Activated CD8-positive, alpha-beta T cell treated with anti-CD3 and anti-CD28 coated beads for 36 hours (primary cell): Measurements from ENCODE around the gene HNRNPUL1. TPM values are rescaled to one million over a fixed set of nuclear protein-coding genes. Genes with fewer than 3 reads are reported as not detected.
A peak's percentile ranks its signal among the peaks of the same experiment; 100 is the strongest.

Source experiments
- ATAC-seq: fragments of 200-7000 bp; cut with Tn5 transposase; one replicate; pipeline ENCODE4 v1.10.0; 2021; ENCODE audit warnings: mild to moderate bottlenecking, moderate library complexity
- CTCF ChIA-PET: fragments of 350-600 bp; sonication (Branson Sonifier 250); formaldehyde crosslinking; loops from one replicate; lab custom pipeline; 2021; ENCODE audit warnings: antibody characterized with exemption; lab: Charles Lee
- POLR2A ChIA-PET: fragments of 350-600 bp; sonication (Branson Sonifier 250); formaldehyde crosslinking; loops from one replicate; lab custom pipeline; 2021; ENCODE audit warnings: antibody characterized with exemption; lab: Charles Lee
- DNase-seq: peaks from one replicate; pipeline ENCODE4 v3.0.0-alpha.2; 2020
- H3K27ac Mint-ChIP-seq: one replicate; pipeline ENCODE4 v1.8.0; 2021; ENCODE audit warnings: mild to moderate bottlenecking, mixed read lengths
- H3K27me3 Mint-ChIP-seq: one replicate; pipeline ENCODE4 v1.8.0; 2021; ENCODE audit warnings: mixed read lengths
- H3K36me3 Mint-ChIP-seq: one replicate; pipeline ENCODE4 v1.8.0; 2021; ENCODE audit warnings: low read depth, mixed read lengths
- H3K4me1 Mint-ChIP-seq: one replicate; pipeline ENCODE4 v1.8.0; 2021; ENCODE audit warnings: low read depth, mixed read lengths
- H3K4me3 Mint-ChIP-seq: one replicate; pipeline ENCODE4 v1.8.0; 2021; ENCODE audit warnings: mild to moderate bottlenecking, moderate library complexity, mixed read lengths
- H3K9me3 Mint-ChIP-seq: one replicate; pipeline ENCODE4 v1.8.0; 2021; ENCODE audit warnings: mixed read lengths
- intact Hi-C: fragments of 100-400 bp; cut with micrococcal nuclease; formaldehyde crosslinking; loops from one replicate; pipeline ENCODE4 v1.10.0; 2022
- total RNA-seq, 2 experiments: library from RNA; stranded (reverse); gene quantifications; one replicate each; pipeline ENCODE4 v1.2.3, GENCODE V29; 2021
- TF ChIP-seq, protein P1 (sequence below): fragments of 200-600 bp; IDR thresholded peaks from one replicate; pipeline ENCODE4 v1.8.0; 2022; ENCODE audit warnings: antibody characterized with exemption, mild to moderate bottlenecking

Gene HNRNPUL1
- total RNA-seq, 2 experiments from 2014 or later, result 257 to 259 TPM

- CTCF ChIA-PET, result interaction anchor here (1.3 to 3.0 kb wide), 3 partner anchors 11 to 95 kb away, joined by 3 to 19 read pairs (median 5); partner anchors contain the start of gene B9D2
These were observed 89.5 kb downstream of the HNRNPUL1 start, which contains the start of gene TGFB1 for GRCh38 chr19:41353466-41354342. Gene TGFB1 (minus strand): TSS chr19:41353922. CDS start chr19:41353044, 878 bp downstream.

GRCh38 chr19:41354343-41354953 is 90.3 kb downstream of the HNRNPUL1 start:
- CTCF ChIA-PET, result interaction anchor here (0.9 to 1.8 kb wide), 3 partner anchors 9 to 242 kb away, joined by 3 to 11 read pairs (median 4); partner anchors contain the start of genes B9D2 and DMAC2
- peaks cover 54% of the 10 kb centered on the region for H3K4me1 Mint-ChIP-seq
- peaks cover 46% of the 10 kb centered on the region for H3K36me3 Mint-ChIP-seq
- no peak for ATAC-seq
- no peaks in the 10 kb centered on the region for H3K9me3 Mint-ChIP-seq
- no peak for DNase-seq
- peak overlapping the region; percentile 87 for H3K4me3 Mint-ChIP-seq
- POLR2A ChIA-PET, result interaction anchor here (1.2 to 6.0 kb wide), 4 partner anchors 10 to 46 kb away, joined by 4 to 39 read pairs (median 13); partner anchors contain the start of genes B9D2, CCDC97 and TMEM91
- TF ChIP-seq, protein P1, sequence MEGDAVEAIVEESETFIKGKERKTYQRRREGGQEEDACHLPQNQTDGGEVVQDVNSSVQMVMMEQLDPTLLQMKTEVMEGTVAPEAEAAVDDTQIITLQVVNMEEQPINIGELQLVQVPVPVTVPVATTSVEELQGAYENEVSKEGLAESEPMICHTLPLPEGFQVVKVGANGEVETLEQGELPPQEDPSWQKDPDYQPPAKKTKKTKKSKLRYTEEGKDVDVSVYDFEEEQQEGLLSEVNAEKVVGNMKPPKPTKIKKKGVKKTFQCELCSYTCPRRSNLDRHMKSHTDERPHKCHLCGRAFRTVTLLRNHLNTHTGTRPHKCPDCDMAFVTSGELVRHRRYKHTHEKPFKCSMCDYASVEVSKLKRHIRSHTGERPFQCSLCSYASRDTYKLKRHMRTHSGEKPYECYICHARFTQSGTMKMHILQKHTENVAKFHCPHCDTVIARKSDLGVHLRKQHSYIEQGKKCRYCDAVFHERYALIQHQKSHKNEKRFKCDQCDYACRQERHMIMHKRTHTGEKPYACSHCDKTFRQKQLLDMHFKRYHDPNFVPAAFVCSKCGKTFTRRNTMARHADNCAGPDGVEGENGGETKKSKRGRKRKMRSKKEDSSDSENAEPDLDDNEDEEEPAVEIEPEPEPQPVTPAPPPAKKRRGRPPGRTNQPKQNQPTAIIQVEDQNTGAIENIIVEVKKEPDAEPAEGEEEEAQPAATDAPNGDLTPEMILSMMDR, result no peak
- intact Hi-C loops, result loop anchor here (5.0 to 10.0 kb wide), 2 partner anchors 47 to 90 kb away; partner anchors contain the start of gene HNRNPUL1
- no peaks in the 10 kb centered on the region for H3K27me3 Mint-ChIP-seq
- peak overlapping the region; percentile 99 for H3K27ac Mint-ChIP-seq

More at GRCh38 chr19:41353466-41354342, 89.5 kb downstream of the HNRNPUL1 start, which contains the start of gene TGFB1:
- peak; percentile 59 for ATAC-seq
- DNase-seq, result peak; percentile 94
- Mint-ChIP-seq H3K36me3 (peaks cover 52% of the 10 kb centered on the region), H3K4me3 (peak within 1 kb of the TSS; percentile 100), H3K9me3 (peaks cover 5% of the 10 kb centered on the region), H3K27ac (peak within 1 kb of the TSS; percentile 99), H3K27me3 (no peaks in the 10 kb centered on the region), H3K4me1 (peaks cover 60% of the 10 kb centered on the region)
- POLR2A ChIA-PET, result interaction anchor here (1.6 to 6.0 kb wide), 8 partner anchors 10 to 90 kb away, joined by 4 to 44 read pairs (median 20); partner anchors contain the start of genes B9D2, CCDC97, HNRNPUL1 and TMEM91
- intact Hi-C loops, result loop anchor here (5.0 to 10.0 kb wide), 2 partner anchors 46 to 89 kb away; partner anchors contain the start of gene HNRNPUL1
- TF ChIP-seq, protein P1, result peak; percentile 83

DNA sequence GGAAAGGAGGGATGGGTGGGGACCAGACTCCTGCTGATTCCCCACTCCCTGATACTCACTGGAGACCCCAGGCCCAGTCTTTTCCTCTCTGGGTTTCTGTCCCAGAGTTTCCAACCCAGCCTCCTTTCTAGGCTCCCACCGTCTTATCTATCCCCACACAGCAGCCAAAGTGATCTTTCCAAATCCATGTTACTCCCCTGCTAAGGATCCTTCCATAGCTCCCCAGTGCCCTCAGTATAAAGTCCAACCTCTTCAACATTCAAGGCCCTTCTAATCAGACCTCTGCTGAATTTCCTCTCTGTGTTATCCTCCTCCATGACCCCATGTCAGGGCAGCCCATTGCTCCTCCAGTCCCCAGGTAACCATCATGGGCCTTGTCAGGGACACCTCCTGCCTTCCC is 90.9 kb downstream of the HNRNPUL1 start:
- POLR2A ChIA-PET, result interaction anchor here (1.2 to 2.5 kb wide), 2 partner anchors 9 to 46 kb away, joined by 4 to 20 read pairs; partner anchors contain the start of gene B9D2
- DNase-seq (no peak), ATAC-seq (no peak)
- Mint-ChIP-seq H3K27me3 (no peaks in the 10 kb centered on the region), H3K4me1 (peaks cover 52% of the 10 kb centered on the region), H3K4me3 (peak overlapping the region; percentile 87), H3K27ac (peak overlapping the region; percentile 99), H3K36me3 (peaks cover 44% of the 10 kb centered on the region), H3K9me3 (no peaks in the 10 kb centered on the region)
- intact Hi-C loops, result loop anchor here (5.0 to 10.0 kb wide), 2 partner anchors 42 to 90 kb away; partner anchors contain the start of genes BCKDHA, EXOSC5 and HNRNPUL1
- TF ChIP-seq, protein P1, result no peak
- CTCF ChIA-PET, result interaction anchor here (0.9 to 1.8 kb wide), 5 partner anchors 9 to 241 kb away, joined by 3 to 11 read pairs (median 4); partner anchors contain the start of genes B9D2 and DMAC2

GRCh38 chr19:41355802-41356201 is 91.6 kb downstream of the HNRNPUL1 start:
- Mint-ChIP-seq H3K36me3 (peaks cover 44% of the 10 kb centered on the region), H3K4me3 (peak overlapping the region; percentile 87), H3K27me3 (no peaks in the 10 kb centered on the region), H3K4me1 (peaks cover 49% of the 10 kb centered on the region), H3K27ac (peak overlapping the region; percentile 99), H3K9me3 (no peaks in the 10 kb centered on the region)
- ChIA-PET CTCF (interaction anchor here (0.6 to 1.8 kb wide), 5 partner anchors 8 to 48 kb away, joined by 3 to 11 read pairs (median 4); partner anchors contain the start of gene B9D2), POLR2A (interaction anchor here (1.2 to 2.5 kb wide), 4 partner anchors 8 to 92 kb away, joined by 3 to 20 read pairs (median 4); partner anchors contain the start of genes B9D2, CCDC97 and HNRNPUL1)
- DNase-seq, result peak; percentile 22
- ATAC-seq, result no peak
- intact Hi-C loops, result loop anchor here (5.0 to 10.0 kb wide), 2 partner anchors 41 to 91 kb away; partner anchors contain the start of genes BCKDHA, EXOSC5 and HNRNPUL1
- TF ChIP-seq, protein P1, result no peak
